ENCODE measurements around the gene PRDM16. TPM values are rescaled to one million over a fixed set of nuclear protein-coding genes. Genes with fewer than 3 reads are reported as not detected.

Gene PRDM16
- total RNA-seq, 1 experiment from 2014 or later, result 0.17 TPM

- no peaks in the 10 kb centered on the region for H3K79me2 ChIP-seq (ENCODE audit: insufficient read depth, low read length)
- Mint-ChIP-seq H3K4me1 (peaks cover 2 to 3% of the 10 kb centered on the region in 2 experiments; a peak in 3 of 4 replicates), H3K9me3 (peaks cover 2 to 29% of the 10 kb centered on the region in 2 experiments; a peak in 3 of 5 replicates), H3K36me3 (ENCODE audit: insufficient read depth in 1 of 3, low read depth in 3 of 3) (peaks cover 0 to 19% (median 9%) of the 10 kb centered on the region in 3 experiments; a peak in 4 of 7 replicates), H3K27ac (no peak overlapping the region), H3K4me3 (no peak overlapping the region), H3K27me3 (ENCODE audit: low read depth) (peaks cover 4% of the 10 kb centered on the region)
- H3K27me3 ChIP-seq (ENCODE audit: insufficient read depth, low read length), result no peaks in the 10 kb centered on the region
- H2BK20ac ChIP-seq (ENCODE audit: low read depth, low read length, poor library complexity, severe bottlenecking), result no peak overlapping the region
- H3K79me1 ChIP-seq (ENCODE audit: insufficient read depth, low read depth, low read length, poor library complexity, severe bottlenecking), result no peaks in the 10 kb centered on the region
- DNase-seq, result peak; percentile 44
- no peak overlapping the region for H3K27ac ChIP-seq (ENCODE audit: insufficient read length, low read depth, low read length)
- H3T11ph ChIP-seq (ENCODE audit: low read length), result no peak overlapping the region
- no peak overlapping the region for H2BK15ac ChIP-seq (ENCODE audit: low read depth, low read length)
- no peak overlapping the region for H3K14ac ChIP-seq (ENCODE audit: insufficient read depth, low read length)
- no peak overlapping the region; the same call in 1 of the 2 replicates for H3K4ac ChIP-seq (ENCODE audit: low read depth, low read length)
- no peak overlapping the region for H4K5ac ChIP-seq (ENCODE audit: insufficient read length, low read depth, low read length)
- no peak overlapping the region for H2BK5ac ChIP-seq (ENCODE audit: insufficient read length, low read length)
- no peak overlapping the region for H3K18ac ChIP-seq (ENCODE audit: insufficient read length, low read depth, low read length)
- H3K9me3 ChIP-seq (ENCODE audit: control insufficient read depth, low read depth, low read length), result no peaks in the 10 kb centered on the region
- H2AFZ ChIP-seq (ENCODE audit: low read length), result no peak overlapping the region
- H4K8ac ChIP-seq (replicated peaks; ENCODE audit: insufficient read length, low read depth, low read length), result no peak overlapping the region
- no peak overlapping the region for H4K91ac ChIP-seq (ENCODE audit: insufficient read length, low read depth, low read length)
- H2BK120ac ChIP-seq (ENCODE audit: low read depth, low read length, poor library complexity, severe bottlenecking), result no peak overlapping the region
- no peak overlapping the region for H2BK12ac ChIP-seq (ENCODE audit: insufficient read length, low read depth, low read length)
- H2AK5ac ChIP-seq (ENCODE audit: insufficient read length, low read length), result no peak overlapping the region
- H3K4me1 ChIP-seq (ENCODE audit: insufficient read depth, low read length), result no peaks in the 10 kb centered on the region
- H3K4me2 ChIP-seq (ENCODE audit: insufficient read depth, insufficient read length, low read length), result no peak overlapping the region
- TF ChIP-seq, protein P1, sequence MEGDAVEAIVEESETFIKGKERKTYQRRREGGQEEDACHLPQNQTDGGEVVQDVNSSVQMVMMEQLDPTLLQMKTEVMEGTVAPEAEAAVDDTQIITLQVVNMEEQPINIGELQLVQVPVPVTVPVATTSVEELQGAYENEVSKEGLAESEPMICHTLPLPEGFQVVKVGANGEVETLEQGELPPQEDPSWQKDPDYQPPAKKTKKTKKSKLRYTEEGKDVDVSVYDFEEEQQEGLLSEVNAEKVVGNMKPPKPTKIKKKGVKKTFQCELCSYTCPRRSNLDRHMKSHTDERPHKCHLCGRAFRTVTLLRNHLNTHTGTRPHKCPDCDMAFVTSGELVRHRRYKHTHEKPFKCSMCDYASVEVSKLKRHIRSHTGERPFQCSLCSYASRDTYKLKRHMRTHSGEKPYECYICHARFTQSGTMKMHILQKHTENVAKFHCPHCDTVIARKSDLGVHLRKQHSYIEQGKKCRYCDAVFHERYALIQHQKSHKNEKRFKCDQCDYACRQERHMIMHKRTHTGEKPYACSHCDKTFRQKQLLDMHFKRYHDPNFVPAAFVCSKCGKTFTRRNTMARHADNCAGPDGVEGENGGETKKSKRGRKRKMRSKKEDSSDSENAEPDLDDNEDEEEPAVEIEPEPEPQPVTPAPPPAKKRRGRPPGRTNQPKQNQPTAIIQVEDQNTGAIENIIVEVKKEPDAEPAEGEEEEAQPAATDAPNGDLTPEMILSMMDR (conservative IDR thresholded peaks at IDR 0.05), result peak; percentile 44; the same call in 2 of the 3 replicates
- no peak overlapping the region for H3K56ac ChIP-seq (ENCODE audit: insufficient read length, low read depth, low read length)
- H3K9ac ChIP-seq (ENCODE audit: extremely low read depth, insufficient read length, low read length), result no peak overlapping the region
- H3K23ac ChIP-seq (ENCODE audit: insufficient read length, low read depth, low read length), result no peak overlapping the region
- WGBS (ENCODE audit: extremely low coverage, insufficient read length, low lambda C conversion rate), result no CpG with 5 or more reads among the region's 18 CpGs
- H4K20me1 ChIP-seq (ENCODE audit: control insufficient read depth, insufficient read depth, insufficient read length), result no peaks in the 10 kb centered on the region
- no peaks in the 10 kb centered on the region for H3K23me2 ChIP-seq (ENCODE audit: insufficient read length, low read depth, low read length, poor library complexity, severe bottlenecking)
These were observed 413.4 kb downstream of the PRDM16 start for GRCh38 chr1:3482378-3482849.

Measured in H9 (cell line).